ENCODE measurements around the gene ZNF423.

ZNF423 gene

DNA sequence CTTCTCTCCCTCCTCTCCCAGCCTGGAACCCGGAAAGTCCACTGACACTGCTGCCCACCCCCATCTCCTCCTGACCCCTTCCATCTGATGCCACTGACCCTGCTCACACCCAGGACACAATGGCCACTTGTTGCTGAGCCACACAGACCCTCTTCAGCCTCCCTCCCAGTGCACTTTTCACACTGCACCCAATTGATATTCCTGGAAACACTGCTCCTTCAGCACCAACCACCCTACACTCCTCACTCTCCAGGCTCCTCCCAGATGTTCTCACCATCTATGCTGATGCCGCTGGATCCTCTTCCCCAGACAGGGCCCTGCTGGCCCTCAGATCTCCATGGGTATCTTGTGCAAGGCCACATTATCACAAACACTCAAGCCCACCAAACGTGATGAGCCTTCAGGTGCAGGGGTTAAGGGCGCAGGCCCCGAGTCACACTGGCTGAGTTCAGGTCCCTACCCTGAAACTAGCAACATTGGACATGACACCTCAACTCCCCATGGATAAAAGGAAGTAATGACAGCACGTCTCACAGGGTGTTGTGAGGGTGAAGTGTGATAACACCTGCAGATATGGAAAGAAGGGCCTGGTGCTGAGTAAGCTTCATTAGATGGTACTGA is 238.1 kb downstream of the ZNF423 start:
- DNase-seq, result no peak

DNA sequence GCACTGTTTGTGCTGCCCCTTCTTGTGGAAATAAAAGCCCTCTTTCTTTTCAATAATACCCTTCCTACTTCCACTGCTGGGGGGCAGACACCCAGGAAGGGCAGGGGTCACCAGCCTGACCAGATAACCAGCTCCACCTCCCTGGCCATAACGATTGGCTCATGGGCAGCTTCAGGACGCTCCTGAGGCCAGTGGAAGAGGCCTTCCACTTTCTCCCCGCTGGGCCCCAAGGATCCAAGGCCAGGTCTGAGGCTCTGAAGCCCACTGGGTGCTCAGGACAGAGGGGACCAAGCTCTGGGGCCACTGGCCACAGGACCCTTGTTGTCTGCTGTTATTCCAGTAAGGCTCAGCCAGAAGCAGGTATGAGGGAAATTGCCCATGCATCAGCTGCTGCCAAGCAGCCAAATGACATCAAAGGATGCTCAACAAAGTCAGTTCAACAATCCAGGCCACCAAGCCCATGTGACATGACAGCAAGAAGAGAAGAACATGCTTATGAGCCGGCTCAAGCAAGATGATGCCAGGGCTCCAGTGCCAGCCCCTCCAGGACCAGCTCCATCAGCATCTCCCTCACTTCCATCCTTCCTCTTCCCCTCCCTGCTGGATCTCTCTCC is 238.8 kb downstream of the ZNF423 start:
- no peak for DNase-seq

DNA sequence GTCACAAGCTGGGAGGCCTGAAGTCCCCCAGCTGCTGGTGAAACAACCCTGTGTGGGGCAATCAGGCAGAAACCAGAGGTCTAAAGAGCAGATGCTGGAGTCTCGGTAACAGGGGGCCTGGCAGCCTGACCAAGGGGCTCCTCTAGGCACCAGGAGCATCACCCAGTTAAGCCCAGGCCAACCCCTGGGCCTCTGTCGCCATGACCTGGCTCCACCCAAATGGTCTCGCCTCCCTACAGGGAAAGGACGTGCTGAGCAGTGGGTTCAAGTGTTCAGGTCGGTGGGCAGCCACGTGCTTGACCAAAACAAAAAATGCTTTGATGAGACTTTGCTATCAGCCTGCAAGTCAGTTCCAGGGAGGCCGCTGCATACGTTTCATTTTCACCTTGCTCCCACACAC is 240.3 kb downstream of the ZNF423 start:
- DNase-seq, result no peak

DNA sequence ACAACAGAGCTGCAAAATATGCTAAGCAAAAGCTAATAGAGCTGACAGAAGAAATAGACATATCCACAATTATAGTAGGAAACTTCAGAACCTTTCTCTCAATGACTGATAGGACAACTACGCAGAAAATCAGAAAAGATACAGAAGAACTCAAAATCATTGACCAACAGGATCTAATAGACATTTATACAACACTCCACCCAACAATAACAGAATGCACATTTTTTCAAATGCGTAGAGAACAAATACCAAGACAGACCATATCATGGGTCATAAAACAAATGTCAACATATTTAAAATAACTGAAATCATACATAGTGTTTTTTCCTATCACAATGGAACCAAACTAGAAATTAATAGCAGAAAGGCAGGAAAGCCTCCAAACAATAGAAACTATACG is 244.9 kb downstream of the ZNF423 start:
- no peak for DNase-seq

DNA sequence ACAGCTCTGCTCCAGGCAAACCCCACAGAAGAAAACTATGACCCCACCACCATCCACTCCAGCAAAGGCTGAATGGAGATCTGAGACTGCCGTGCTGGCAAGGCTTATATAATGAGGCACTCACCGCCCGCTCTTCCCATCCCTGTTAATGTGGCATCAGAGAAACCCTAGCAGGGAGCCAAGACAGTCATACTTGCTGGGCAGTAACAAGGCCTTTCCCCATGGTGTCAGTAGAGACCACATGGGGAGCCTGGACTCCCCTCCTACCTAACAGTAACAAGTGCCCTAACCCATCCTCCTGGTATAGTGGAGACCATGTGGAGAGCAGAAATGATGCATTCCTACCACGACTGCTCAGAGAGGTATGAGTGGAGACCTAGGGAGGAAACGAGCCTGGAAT is 247.1 kb downstream of the ZNF423 start:
- no peak for DNase-seq

DNA sequence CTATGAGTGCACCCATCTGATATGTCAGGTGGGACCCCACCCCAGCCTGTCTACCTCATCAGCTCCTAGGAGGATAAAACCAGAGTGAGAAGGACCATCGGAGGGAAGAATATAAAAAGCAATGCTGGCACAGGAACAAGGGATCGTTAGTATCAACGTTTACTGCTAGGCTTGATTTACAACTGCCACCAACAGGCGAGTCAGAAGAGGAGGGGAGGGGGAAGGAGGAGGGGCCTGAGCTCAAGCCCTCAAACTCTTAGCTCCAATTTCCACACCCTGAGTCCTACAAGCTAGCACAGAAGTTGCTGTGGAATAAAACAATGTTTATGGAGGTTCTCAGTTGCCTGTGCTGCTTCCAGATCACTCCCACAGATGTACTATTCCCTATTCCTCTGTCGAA is 247.8 kb downstream of the ZNF423 start:
- DNase-seq, result no peak

DNA sequence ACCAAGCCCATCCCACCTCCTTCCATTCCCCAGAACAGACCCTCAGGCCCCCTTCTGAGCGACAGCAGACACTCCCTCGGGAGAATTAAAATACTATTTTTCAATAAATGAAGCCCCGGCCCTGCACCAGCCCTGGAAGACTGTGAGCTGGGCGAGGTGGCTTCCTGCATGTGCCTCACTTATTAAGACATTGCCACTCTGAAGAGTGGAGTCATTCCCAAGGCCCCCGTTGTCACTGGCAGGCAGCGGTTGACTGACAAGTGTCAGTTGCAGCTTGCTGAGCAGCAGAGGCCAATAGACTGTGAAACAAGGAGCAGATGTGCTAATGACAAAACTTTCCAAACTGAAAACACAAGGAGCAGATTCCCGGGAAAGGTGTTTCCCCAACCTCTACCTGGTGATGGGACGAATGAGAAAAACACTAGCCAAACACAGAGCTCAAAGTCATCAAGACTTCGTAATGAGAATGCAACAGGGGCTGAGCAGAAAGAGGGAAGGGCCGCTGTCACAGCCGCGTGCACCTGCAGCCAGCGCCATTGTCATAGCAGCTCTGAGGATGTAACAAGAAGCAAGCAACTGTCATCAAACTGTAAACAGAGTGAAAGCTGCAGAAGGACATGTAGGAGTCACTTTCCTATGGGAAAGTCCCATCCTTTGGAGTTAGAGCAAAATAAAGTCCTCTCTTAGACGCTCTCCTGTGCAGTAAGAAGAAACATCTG is 250.2 kb downstream of the ZNF423 start:
- no peak for DNase-seq

DNA sequence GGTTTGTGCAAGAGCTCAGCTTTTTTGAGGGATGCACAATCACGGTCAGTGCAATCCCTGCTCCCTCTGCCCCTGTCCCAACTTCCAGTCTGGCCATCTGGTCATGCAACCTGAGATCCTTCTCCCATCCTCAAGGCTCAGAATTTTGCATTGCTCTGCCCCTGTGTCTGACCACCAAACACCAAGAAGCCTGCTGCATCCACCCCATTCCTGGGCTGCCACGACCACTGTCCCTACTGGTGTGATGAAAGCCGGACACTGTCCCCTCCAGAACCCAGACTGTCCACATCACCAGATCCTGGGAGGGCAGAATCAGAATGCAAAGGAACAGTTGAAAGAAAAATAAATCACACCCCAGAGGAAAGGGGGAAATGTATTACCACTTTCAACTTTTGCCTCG is 251.3 kb downstream of the ZNF423 start:
- no peak for DNase-seq

DNA sequence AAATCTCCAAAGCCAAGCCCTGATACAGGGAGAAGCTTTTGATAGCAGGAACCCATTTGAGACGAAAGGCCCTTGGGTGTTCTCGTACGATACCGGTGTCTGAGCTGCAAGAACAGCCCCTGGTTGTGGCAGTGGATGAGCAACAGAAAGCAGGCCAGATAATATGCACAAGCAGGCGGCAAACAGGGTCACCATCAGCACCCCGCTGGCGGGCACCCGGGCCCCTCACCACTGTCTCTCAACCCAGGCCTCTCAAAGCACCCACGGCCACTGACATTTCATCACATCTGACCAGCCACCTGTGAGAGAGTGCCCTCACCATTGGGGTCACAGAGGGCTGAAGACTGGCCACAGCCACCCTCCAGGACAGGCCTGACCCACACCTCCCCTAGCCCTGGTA is 252.0 kb downstream of the ZNF423 start:
- DNase-seq, result no peak

DNA sequence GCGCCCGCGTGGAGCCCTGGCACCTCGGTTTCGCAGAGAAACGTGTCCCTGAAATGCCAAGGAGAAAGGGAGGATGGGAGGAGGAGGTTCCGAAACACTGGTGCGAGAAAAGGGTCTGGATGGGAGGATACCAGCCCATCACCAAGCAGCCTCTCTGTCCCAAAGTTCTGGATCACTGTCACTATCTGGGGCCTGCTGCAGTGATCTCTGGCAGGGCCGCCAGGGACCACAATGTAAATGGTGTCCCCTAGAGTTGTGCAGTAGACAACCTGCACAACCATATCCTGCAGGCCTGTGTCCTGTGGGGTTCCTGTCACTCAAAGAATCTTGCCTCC is 253.0 kb downstream of the ZNF423 start:
- no peak for DNase-seq

DNA sequence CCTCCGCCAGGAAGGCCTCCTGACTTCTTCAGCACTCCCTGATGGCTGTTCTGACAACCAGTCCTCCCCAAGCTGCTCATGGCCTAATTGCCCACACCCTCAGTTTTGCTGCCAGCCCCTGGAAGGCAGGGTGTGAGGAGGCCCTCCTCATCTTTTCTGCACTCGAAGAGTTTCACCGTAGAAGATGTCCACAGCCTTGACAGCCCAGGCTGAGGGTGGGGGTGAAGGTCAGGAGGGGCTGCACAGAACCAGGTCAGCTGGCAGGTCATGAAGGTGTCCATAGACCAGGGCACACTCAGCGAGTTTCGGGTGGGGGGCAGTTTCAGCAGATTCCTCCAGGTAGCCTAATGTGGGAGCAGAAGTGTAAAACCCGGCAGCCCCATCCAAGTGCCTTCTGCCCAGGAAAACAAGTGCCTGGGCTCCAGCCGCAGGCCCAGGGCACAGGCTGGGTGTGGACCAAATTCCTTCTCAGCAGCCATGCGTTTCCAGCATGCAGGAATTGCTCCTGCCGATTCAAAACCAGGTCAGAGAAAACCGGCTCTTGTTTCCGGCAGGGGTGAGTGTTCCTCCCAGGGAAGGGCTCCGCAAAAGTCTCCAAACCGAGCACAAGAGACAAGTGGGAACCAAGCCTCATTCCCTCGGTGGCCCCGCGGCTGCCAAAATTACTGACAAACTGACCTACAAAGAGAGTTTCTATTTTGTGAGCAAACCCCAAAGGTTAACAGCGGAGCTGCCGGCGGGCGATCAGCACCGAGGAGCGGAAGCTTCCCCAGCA is 253.5 kb downstream of the ZNF423 start:
- no peak for DNase-seq

DNA sequence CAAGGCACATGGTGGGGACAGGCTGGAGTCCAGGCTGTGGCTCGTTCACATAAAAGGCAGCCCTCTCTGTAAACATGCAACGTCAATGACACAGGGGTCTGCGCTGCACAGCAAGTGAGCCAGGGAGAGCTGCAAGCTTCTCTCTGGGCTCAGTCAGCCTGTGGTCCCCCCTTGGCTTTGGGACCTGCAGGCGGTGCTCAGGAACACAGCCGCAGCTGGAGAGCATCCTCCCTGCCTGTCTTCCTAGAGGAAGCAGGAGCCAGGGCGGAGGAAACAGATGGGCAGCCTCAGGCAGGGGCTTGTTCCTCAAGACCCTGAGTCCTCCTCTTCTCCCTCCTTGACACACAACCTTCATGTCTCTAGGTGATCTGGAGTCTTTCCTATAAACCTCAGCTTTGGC is 254.3 kb downstream of the ZNF423 start:
- no peak for DNase-seq

DNA sequence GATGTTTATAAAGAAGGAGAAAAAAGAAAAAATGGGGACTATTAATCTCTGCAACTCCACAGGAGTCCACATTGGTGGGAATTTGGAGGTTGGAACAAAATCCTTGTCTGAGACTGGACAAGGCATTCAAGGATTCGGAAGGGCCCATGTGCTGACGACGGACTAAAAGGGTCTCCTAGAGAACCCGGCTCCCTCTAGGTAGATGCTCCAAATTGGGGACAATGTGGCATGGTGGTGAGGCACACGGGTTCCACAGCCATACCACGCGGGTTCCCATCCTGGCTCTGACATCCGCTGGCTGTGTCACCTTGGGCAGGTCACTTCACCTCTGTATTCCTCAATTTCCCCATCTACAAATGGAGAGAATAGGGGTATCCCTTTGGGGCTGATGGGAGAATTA is 254.9 kb downstream of the ZNF423 start:
- no peak for DNase-seq

DNA sequence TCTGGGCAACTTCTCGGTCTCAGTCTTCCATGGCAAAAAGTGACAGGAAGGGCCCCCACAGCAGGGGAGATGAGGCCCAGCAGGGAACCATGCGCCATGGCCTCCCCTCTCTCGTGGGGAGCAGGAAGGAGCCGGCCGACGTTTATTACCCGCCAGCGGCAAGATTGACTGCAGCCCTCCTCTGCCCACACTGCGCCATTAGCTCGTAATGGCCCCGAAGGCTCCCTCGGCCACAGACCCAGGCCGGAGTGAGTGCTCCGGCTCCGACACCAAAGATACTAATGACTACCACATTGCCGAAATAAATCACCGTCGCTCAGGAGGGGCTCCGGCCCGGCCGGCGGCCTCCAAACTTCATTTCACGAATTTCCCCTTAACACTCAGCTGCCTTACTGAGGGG is 255.4 kb downstream of the ZNF423 start:
- no peak for DNase-seq

DNA sequence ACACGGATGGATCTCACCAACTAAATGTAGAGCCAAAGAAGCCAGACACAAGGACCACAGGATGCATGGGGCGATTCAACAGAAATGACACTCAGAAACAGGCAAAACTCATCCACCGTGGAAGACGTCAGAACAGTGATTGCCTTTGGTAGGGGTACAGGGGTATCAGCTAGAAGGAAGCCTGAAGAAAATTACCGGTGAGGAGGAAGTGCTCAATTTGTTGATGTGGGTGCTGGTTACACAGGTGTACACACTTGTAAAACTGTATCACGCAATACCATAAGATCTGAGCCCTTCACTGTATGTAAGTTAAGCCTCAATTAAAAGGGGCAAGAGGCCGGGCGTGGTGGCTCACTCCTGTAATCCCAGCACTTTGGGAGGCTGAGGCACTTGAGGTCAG is 256.2 kb downstream of the ZNF423 start:
- no peak for DNase-seq

DNA sequence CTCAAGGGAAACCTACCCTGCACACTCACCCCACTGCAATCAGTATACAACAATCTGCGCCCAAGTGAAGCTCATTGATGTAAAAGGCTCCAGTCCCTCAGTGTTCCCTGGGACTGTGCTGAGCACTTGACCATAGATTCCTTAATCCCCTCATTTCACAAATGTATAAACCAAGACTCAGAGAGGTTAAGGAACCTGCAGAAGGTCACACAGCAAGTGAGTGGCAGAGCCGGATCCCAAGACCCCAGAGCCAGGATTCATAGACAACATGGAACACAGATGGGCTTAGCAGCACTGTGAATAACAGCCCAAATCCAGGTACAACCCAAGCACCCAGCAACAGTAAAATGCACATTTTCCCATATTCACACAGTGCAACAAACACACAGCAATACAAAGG is 256.6 kb downstream of the ZNF423 start:
- DNase-seq, result no peak

DNA sequence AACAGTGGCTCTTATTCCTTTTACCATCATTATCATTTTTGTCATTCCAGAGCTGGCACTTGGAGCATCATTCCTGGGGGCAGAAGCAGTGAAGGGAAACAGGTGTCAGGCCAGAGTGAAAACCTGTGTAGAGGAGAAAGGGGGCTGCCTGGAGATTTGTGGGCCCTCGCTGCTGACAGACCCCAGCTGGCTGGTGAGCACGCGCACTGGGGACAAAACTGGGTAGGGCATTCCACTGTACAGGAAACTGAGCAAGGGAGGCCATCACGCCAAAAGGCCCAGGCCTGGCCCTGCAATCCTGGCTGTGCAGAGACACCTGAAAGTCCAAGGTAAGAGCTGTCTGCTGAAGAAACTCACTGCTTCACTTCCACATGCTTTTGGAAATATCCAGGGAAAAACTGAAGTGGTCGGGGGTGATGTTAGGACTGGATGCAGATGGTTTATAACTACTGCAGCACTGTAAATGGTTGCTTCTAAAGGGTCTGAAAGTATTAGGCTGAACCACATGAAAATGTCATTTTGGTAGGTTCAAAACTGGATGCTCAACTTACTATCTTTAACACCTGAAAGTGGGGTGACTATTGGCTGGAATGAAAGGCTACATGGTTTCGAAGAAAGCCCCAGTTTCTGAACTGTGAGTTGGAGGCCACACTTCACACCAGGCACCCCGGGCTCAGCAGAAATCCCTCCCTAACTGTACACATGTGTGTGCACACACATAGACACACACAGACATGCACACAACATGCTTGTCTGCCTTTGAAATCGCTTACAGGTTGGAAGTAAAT is 257.3 kb downstream of the ZNF423 start:
- DNase-seq, result no peak

DNA sequence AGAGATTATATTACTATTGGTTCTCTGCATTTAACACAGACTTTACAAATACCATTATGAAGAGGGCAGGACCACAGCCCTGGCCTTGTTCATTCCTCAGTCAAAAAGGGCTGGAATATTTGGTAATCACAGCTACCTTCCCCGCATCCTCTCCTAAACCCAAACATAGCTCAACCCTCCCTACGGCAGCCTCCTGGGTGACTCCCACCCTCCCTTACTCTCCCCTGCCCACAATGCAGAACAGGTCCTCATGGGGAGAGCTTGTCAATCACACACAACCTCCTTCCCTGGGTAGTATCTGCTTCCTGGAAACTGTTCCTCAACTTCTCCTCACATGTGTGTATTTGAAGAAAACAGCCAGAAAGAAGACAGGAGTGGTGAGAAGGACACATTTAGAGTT is 258.1 kb downstream of the ZNF423 start:
- no peak for DNase-seq

DNA sequence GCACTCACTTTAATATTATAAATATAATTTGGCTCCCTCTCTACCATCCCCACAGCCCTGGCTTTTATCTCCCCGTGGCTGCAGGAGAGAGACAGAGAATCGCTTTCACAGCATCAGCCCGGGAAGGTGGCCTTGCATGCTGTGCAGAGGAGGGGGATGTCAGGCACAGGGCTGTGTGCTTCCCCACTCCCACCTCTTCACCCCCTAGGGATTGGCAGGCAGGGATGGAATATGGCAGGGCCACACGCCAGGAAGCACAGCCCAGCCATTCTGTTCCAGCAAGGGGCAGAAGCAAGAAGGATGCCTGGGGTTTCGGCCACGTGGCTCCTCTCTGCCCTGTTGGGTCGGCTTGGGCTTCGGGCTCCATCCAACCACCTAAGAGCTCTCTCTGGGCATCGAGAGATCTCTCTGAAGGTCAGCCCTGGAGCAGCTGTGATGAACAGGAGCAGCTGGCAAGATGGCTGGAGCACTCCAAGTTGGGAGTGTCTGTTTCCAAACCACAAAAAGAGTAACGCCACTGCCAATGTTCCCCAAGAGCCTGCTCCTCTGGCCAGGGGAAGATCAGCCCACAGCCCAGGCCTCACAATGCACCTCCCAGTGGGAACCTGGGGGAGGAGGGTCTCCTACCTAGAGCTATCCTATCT is 259.1 kb downstream of the ZNF423 start:
- DNase-seq, result no peak

DNA sequence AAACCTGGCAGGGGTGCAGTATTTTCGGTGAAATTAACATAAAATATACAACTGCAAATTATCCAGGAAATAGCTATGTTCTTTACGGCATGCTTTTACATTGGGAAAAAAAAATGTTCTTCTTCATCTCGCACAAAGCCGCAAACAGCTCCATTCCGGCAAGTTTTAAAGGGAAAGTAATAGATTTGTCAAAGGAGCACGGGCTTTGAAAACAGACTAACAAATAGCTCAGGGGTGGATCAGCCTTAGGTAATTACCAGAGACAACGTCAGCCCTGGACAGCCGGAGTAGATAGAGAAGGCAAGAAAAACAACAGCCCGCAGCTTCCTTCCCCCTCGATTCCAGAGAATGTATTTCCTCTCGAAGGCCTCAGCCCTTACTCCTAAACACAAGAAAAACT is 259.8 kb downstream of the ZNF423 start:
- no peak for DNase-seq

DNA sequence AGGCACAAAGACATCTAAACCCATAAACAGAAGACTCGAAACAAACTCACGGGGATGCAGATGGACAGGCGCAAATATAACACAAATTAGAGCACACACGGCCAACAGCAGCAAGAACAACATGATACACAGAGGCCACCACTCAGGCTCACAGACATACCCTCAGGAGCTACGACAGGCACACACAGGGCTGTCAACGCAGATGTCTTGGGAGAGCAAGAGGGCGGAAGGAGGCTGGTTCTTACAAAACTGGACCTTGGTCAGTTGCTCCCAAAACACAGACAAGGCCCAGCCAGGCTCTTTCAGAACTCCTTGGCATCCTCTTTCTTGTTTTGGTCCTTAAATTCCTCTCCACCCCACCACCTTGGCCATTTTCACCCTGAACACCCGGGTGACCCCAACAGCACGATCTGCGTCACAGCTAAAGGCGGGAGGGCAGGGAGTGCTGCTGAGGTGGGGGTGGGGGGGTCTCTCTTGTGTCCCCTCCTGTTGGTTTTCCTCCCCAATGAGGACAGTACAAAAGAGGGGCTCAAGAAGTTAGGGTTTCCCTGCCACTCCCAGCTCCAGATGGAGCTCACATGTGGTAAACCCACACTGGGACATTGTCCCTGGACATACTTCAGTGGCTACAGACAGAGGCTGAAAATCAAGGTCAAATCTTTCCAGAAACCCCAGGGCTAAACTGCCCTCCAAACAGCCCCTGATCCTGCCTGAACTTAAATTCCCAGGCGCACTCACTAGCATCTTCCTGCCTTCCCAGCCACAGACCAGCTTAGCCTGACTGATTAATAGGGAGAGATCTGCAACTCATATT is 261.0 kb downstream of the ZNF423 start:
- DNase-seq, result no peak

DNA sequence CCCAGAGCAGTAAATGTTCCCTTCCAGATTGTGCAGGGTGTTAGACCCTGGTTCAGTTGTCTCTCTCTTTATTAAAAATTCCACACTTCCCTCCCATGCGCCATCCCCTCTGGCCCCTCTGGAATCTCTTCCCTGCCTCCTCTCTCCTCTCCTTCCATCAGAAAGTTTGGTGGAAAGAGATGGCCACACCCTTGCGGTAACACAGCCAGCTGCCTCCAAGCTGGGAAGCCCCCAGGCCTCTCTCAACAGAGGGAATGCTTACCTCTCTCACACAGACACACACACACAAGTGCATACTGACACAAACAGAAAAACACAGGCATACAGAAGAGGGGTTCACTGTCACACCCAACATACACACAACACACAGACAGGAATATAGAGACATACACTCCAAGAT is 261.8 kb downstream of the ZNF423 start:
- DNase-seq, result no peak
